UCSD-AML1 (cell line): ENCODE results near the gene ELF4.

Experiments
- DNase-seq: peaks from one replicate; lab custom pipeline; 2025; ENCODE audit not compliant: unreplicated experiment; lab: John Stamatoyannopoulos, UW

ELF4 gene

GRCh38 chrX:130110379-130111219, at the start of gene ELF4:
ELF4 (minus strand) TSS chrX:130110497; CDS start chrX:130081330, 29,167 bp downstream.
- DNase-seq = peak; percentile 60

GRCh38 chrX:130159776-130160175, 49.5 kb upstream of the ELF4 start:
- DNase-seq = no peak

DNA sequence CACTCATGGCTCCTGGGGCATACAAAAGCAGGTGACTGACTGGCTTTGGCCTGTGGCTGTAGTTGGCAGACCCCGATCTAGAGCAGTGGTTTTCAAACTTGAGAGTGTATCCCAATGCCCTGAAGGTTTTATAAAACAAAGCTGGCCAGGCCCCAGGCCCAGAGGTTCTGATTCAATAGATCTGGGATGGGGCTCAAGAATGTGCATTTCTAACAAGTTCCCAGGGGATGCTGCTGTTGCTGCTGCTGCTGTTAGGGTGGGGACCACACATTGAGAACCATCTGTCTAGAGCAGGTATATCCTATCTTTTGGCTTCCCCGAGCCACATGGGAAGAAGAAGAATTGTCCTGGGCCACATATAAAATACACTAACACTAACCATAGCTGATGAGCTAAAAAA, 48.0 kb upstream of the ELF4 start:
- DNase-seq = no peak

GRCh38 chrX:130155564-130155963, 45.3 kb upstream of the ELF4 start:
- DNase-seq = no peak

DNA sequence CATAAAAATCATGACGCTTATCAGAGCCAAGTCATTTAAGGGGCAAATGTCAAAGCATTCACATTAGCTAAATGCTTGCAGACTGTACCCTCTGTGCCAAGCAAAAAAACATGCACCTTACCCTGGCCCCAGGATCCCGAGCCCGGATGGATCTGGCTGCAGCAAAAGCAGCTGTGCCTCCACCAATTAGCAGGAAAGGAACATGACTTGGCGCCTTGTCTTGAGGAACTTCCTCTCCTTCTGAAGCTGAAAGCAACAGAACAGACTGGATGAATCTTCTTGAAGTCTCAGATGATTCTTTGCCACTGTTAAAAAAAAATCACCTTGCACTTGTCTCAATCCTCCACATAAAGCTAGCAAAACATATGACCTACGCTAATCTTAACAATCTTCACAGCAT, 37.3 kb upstream of the ELF4 start:
- no peak for DNase-seq

DNA sequence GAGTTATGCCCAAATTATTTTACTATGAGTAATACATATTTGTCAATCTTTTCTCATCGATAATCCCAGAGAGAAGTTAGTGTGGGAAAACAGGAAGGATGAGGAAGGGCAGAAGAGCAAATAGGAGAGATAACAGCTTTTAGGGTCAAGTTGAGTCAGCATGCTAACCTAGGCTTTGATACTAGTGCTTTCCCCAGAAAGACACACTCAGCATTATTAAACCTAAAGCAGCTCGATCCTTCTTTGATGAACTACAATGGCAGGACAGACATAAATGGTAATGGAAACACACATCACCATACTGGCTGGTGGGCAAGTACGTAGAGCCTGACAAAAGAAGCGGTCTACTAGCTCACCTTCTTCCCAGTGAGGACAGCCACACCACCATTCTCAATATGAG, 34.8 kb upstream of the ELF4 start:
- DNase-seq = no peak

DNA sequence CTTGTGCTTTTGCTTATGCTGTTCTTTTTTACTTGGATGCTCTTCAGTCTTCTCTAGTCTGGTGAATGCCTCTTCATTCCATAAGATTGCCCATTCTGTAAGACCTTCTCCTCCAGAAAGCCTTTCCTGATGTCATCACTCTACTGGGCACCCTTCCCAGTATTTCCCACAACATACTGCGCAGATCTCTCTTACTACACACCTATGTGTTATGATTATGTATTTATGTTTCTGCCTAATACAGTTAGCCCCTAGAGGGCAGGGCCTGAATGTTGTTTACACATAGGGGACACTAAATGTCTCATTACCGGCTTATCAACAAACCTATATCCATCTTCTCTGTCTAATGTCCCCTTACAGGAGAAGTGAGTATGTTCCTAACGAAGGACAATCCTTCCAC, 34.2 kb upstream of the ELF4 start:
- no peak for DNase-seq

DNA sequence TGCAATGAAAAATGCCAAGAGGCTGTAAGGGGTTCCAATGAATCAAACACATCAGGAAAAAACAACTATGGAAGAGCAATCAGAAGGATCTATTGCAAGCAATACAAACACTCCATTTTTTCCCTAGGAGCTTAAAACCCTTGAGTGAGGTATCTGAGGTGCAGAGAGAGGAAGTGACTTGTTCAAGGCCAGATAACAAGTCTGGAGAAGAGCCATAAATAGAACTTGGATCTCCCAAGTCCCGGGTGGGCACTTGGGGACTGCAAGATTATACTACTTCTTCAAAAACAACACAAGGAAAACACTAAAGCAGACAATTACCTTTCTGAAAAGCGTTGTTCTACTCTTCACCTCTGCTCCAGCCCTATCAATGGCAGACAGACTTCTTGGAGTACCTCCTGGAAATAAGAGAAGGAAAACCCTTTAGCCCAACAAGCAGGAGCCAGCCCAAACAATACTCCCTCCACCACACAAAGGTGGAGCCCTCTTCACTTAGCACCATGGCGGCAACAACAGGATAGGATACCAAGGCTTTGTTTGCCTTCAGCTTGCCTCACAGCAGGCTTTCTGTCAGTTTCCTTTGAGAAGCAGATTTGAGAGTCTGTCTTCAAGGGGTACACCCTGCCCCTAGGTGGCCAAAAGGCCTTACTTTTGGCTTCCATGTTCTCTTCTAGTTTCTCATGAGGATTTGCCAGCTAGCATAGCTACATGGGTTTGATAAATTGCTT, 29.3 kb upstream of the ELF4 start:
- DNase-seq = no peak

GRCh38 chrX:130136961-130137360, 26.7 kb upstream of the ELF4 start:
- no peak for DNase-seq

DNA sequence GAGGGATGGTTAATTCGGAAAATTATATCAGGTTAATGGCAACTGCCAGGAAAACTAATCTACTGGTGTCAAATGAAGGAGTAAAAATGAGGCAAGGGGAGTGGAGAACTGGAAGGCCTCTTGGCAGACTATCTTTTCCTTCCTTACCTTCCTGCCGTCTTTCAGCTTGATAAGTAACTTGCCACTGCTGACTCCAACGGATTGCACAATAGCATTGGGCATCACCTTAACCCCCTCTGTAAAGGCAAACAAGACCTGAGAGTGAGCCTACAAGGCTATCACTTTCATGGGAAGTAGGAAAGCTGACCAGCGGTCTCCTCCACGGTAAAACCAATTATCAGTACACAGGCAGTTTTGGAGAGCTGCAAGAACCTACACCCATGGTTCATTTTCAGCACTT, 26.2 kb upstream of the ELF4 start:
- no peak for DNase-seq

GRCh38 chrX:130130990-130131389, 20.7 kb upstream of the ELF4 start:
- no peak for DNase-seq

DNA sequence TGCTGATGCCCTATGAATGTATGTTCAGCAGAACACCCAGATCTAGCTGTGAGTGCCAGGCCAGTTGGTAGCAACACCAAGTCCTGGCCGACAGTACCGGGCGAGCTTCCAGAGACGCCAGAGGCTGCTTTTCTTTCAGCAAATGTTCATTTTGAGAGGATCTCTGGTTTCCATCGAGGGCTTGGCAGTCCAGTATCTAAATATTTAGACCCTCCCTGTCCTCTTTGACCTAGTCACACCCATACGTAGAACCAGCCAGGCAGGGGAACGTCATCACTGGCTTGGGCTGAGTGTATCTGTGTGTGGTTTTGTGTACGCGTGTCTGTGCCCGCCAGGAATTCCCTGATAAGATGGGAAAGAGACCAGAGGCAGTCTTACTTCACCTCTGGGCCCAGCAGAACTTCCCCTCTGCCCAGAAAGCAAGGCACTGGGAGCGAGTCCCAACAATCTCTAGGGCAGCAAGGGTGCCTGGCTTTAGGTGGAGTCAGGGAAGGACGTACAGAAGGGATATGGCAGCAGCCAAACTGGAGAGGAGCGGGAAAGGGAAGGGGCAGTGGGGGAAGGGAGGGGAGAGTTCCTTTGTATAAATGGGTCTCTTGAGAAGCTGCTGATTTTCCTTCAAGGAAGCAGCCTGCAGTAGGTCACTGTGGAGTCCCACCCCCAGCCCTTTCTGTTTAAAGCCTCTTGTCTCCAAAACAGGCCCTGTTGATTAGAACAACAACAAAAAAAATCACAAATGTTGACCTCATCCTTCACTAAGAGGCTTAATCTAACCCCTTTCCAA, 15.0 kb upstream of the ELF4 start:
- DNase-seq = no peak

- DNase-seq = no peak
Measured at GRCh38 chrX:130124577-130124976, 14.3 kb upstream of the ELF4 start.

DNA sequence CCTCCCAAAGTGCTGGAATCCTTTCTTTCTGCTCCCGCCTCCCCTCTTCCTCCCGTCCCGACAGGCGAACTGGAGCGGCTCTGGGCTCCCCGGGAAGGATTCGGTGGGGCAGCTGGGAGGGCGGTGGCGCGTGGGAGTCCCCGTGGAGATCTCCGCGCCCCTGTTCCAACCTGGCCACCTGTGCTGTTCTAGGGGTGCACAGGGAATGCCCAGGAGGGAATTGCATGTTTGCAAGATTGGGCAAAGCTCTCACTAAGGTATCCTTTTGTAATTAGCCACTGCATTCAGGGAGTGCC, 11.2 kb upstream of the ELF4 start:
- no peak for DNase-seq

GRCh38 chrX:130120746-130121504, 10.6 kb upstream of the ELF4 start:
- peak; percentile 61 for DNase-seq

GRCh38 chrX:130120321-130120731, 10.0 kb upstream of the ELF4 start:
- no peak for DNase-seq

DNA sequence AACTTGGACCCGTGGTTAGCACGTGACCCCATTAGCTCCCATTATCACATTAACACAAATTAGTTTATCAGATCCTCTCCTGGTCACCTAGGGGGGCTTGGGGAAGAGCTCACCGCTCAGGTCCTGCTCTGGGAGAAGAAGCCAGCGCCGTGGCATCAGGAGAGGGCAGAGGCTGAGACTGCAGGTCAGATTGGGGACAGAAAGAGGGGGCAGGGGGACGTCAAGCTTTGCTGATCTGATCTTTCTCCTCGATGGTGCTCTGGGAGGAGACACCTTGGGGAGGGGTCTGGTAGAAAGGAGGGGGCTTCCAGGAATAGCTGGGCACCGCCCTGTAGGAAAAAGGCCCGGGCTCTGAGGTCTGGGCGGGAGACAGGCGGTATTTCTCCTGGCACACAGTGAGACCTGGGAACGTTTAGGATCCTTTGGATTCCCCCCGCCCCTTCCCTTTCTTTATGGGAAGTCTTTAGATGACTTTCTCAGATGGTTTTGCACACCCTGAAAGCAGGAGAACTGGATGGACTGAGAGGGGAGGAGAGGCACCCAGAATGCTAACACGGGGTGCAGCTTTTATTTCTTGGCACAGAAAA, 9.1 kb upstream of the ELF4 start:
- no peak for DNase-seq

DNA sequence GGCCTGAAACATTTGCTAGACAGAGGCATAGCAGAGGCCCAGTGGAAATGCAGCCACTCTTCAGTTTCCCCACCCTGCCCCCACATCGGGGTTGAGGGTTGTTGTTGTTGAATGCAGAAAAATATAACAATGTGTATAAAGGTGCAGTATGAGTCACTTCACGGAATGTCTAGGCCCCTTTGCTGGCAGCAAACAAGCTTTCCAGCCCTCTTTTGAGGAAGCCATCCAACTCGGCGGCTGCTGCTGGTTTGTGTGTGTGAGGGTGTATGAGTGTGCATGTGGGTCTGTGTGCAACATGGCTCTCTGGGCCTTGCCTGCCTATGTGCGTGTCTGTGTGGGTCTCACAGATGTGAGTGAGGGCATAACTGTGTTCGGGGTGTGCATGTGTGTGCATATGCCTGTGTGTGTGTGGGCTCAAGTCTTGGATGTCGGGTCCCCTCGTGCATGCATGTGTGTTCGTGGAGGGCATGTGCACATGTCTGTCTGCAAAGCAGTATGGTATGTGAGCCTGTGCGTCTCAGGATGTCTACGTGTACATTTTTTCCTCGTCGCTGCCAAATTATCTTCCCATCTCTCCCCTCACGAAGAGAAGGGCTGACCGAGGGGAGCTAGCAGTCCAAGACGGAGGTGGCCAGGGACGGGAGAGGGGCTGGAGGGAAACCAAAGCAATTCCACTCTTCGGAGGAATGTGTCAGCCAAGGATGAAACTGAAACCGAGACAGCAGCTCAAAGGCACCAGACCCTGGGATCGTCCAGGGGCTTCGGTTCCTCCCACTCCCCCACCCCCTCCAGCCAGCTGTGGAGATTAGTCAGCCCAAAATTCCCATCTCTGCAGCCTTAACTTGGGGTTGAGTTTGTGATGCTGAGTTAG, 8.4 kb upstream of the ELF4 start:
- DNase-seq = no peak

GRCh38 chrX:130117166-130117565, 6.9 kb upstream of the ELF4 start:
- DNase-seq = no peak
